Measurements from ENCODE around the gene CCBE1.

The CCBE1 gene

GRCh38 chr18:59612381-59612780 is 84.8 kb downstream of the CCBE1 start:
- DNase-seq: no peak

GRCh38 chr18:59610546-59611140 is 86.6 kb downstream of the CCBE1 start:
- DNase-seq: no peak

- DNase-seq: no peak
These were observed 87.6 kb downstream of the CCBE1 start for GRCh38 chr18:59609654-59610053.

- no peak for DNase-seq
These were observed 89.8 kb downstream of the CCBE1 start for GRCh38 chr18:59607471-59607870.

GRCh38 chr18:59607078-59607379 is 90.2 kb downstream of the CCBE1 start:
- no peak for DNase-seq

- DNase-seq: no peak
These were observed 90.8 kb downstream of the CCBE1 start for GRCh38 chr18:59606193-59607077.

GRCh38 chr18:59605633-59606192 is 91.5 kb downstream of the CCBE1 start:
- DNase-seq: no peak

GRCh38 chr18:59604877-59605276 is 92.3 kb downstream of the CCBE1 start:
- no peak for DNase-seq

GRCh38 chr18:59597049-59597448 is 100.2 kb downstream of the CCBE1 start:
- no peak for DNase-seq

- no peak for DNase-seq
These were observed 103.9 kb downstream of the CCBE1 start for GRCh38 chr18:59593291-59593717.

GRCh38 chr18:59592624-59593023 is 104.6 kb downstream of the CCBE1 start:
- no peak for DNase-seq

- no peak for DNase-seq
These were observed 114.8 kb downstream of the CCBE1 start for GRCh38 chr18:59582395-59582794.

GRCh38 chr18:59579509-59579908 is 117.7 kb downstream of the CCBE1 start:
- no peak for DNase-seq

GRCh38 chr18:59577386-59577655 is 119.9 kb downstream of the CCBE1 start:
- no peak for DNase-seq

- DNase-seq: no peak
These were observed 120.5 kb downstream of the CCBE1 start for GRCh38 chr18:59576541-59577385.

- DNase-seq: no peak
These were observed 121.2 kb downstream of the CCBE1 start for GRCh38 chr18:59575995-59576394.

GRCh38 chr18:59573962-59574361 is 123.3 kb downstream of the CCBE1 start:
- no peak for DNase-seq

GRCh38 chr18:59571902-59572301 is 125.3 kb downstream of the CCBE1 start:
- DNase-seq: no peak

GRCh38 chr18:59570796-59571195 is 126.4 kb downstream of the CCBE1 start:
- no peak for DNase-seq

GRCh38 chr18:59570101-59570775 is 127.0 kb downstream of the CCBE1 start:
- DNase-seq: no peak

- DNase-seq: no peak
These were observed 127.8 kb downstream of the CCBE1 start for GRCh38 chr18:59569390-59569791.

- no peak for DNase-seq
These were observed 129.8 kb downstream of the CCBE1 start for GRCh38 chr18:59567431-59567830.

GRCh38 chr18:59566533-59566971 is 130.7 kb downstream of the CCBE1 start:
- no peak for DNase-seq

All from stimulated activated naive CD4-positive, alpha-beta T cell (primary cell).